Testis (tissue), 2 donors: ENCODE results near the gene UGT1A10.

Experiments
- POLR2A ChIP-seq: fragments of 450-650 bp; IDR thresholded peaks from one replicate; pipeline ENCODE4 v1.6.1; 2017; ENCODE audit warnings: antibody characterized with exemption, mild to moderate bottlenecking, moderate library complexity
- TF ChIP-seq, protein P1 (sequence below), 3 experiments: fragments of 450-650 bp in 2 of 3; fragments of 200-600 bp in 1 of 3; sonication (generic) in 1 of 3; IDR thresholded peaks; one replicate each; pipeline ENCODE4 v1.5.1; 2016 to 2019; ENCODE audit warnings: antibody characterized with exemption in 3 of 3, mild to moderate bottlenecking in 2 of 3, moderate library complexity in 1 of 3

DNA sequence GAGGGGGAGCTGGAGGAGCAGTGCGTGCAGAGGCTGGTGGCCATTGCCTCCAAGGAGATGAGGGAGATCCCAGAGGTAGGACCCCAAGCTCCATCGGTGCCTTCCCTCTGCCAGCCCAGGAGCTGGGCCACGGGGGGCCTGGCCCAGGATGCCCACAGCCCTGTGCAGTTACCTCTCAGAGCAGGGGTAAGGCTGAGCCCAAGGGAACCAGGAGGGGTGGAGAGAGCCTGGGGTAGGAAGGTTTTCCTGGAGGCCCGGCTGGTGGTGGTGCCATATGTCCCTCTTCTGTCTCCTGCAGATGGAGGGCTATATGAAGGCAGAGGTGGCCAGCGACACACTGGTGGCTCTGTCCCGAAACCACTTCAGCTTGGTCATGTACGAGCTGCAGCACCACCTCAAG lies 153.3 kb downstream of the UGT1A10 start:
- TF ChIP-seq, protein P1, sequence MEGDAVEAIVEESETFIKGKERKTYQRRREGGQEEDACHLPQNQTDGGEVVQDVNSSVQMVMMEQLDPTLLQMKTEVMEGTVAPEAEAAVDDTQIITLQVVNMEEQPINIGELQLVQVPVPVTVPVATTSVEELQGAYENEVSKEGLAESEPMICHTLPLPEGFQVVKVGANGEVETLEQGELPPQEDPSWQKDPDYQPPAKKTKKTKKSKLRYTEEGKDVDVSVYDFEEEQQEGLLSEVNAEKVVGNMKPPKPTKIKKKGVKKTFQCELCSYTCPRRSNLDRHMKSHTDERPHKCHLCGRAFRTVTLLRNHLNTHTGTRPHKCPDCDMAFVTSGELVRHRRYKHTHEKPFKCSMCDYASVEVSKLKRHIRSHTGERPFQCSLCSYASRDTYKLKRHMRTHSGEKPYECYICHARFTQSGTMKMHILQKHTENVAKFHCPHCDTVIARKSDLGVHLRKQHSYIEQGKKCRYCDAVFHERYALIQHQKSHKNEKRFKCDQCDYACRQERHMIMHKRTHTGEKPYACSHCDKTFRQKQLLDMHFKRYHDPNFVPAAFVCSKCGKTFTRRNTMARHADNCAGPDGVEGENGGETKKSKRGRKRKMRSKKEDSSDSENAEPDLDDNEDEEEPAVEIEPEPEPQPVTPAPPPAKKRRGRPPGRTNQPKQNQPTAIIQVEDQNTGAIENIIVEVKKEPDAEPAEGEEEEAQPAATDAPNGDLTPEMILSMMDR (IDR thresholded peaks at IDR 0.05), result no peak
- TF ChIP-seq POLR2A, result no peak
